Measurements from ENCODE around the gene TXK. TPM values are rescaled to one million over a fixed set of nuclear protein-coding genes. Genes with fewer than 3 reads are reported as not detected.
A peak's percentile ranks its signal among the peaks of the same experiment; 100 is the strongest.

TXK gene
- total RNA-seq, 4 donors from 2014 or later: 1.6 to 6.8 (median 3.3) TPM

GRCh38 chr4:48033825-48034413 lies 100.1 kb downstream of the TXK start:
- Histone ChIP-seq H3K36me3 (no peaks in the 10 kb centered on the region), H3K4me3 (no peak overlapping the region), H3K27ac (no peak overlapping the region), H3K9me3 (no peaks in the 10 kb centered on the region), H3K27me3 (no peaks in the 10 kb centered on the region), H3K4me1 (no peaks in the 10 kb centered on the region)
- WGBS: 92% methylated on average over 1 of the region's 1 CpG
- DNase-seq (ENCODE audit: low spot score in 2 of 2): no peak
- TF ChIP-seq POLR2A (IDR thresholded peaks at IDR 0.05): no peak
- peak in 1 of 2 donors; percentile 52 for TF ChIP-seq CTCF (IDR thresholded peaks at IDR 0.05)

GRCh38 chr4:48033412-48033811 lies 100.6 kb downstream of the TXK start:
- TF ChIP-seq POLR2AphosphoS5 (IDR thresholded peaks at IDR 0.05): no peak
- TF ChIP-seq POLR2A (IDR thresholded peaks at IDR 0.05): no peak
- no peak for TF ChIP-seq CTCF (IDR thresholded peaks at IDR 0.05)
- TF ChIP-seq EP300 (IDR thresholded peaks at IDR 0.05): no peak
- Histone ChIP-seq H3K36me3 (no peaks in the 10 kb centered on the region), H3K4me3 (no peak overlapping the region), H3K9me3 (no peaks in the 10 kb centered on the region), H3K4me1 (no peaks in the 10 kb centered on the region), H3K27ac (no peak overlapping the region), H3K27me3 (no peaks in the 10 kb centered on the region)
- DNase-seq (ENCODE audit: low spot score in 2 of 2): no peak

- no peak for DNase-seq (ENCODE audit: low spot score in 2 of 2)
- H3K36me3 ChIP-seq: peaks cover 3% of the 10 kb centered on the region
- H3K27me3 ChIP-seq: no peaks in the 10 kb centered on the region
- H3K27ac ChIP-seq: no peak overlapping the region
- no peaks in the 10 kb centered on the region for H3K4me1 ChIP-seq
- H3K4me3 ChIP-seq: no peak overlapping the region
- TF ChIP-seq POLR2A (IDR thresholded peaks at IDR 0.05): no peak
- no peak for TF ChIP-seq CTCF (IDR thresholded peaks at IDR 0.05)
- TF ChIP-seq EP300 (IDR thresholded peaks at IDR 0.05): no peak
- no peak for TF ChIP-seq POLR2AphosphoS5 (IDR thresholded peaks at IDR 0.05)
- H3K9me3 ChIP-seq: no peaks in the 10 kb centered on the region
Measured at GRCh38 chr4:48032721-48033120, 101.3 kb downstream of the TXK start.

GRCh38 chr4:48031802-48032525 lies 102.1 kb downstream of the TXK start:
- no peak for DNase-seq (ENCODE audit: low spot score in 2 of 2)
- Histone ChIP-seq H3K4me3 (no peak overlapping the region), H3K27me3 (no peaks in the 10 kb centered on the region), H3K27ac (no peak overlapping the region), H3K4me1 (no peaks in the 10 kb centered on the region), H3K36me3 (peaks cover 5% of the 10 kb centered on the region), H3K9me3 (no peaks in the 10 kb centered on the region)
- TF ChIP-seq EP300 (IDR thresholded peaks at IDR 0.05) (no peak), POLR2AphosphoS5 (IDR thresholded peaks at IDR 0.05) (no peak), POLR2A (IDR thresholded peaks at IDR 0.05) (no peak), CTCF (IDR thresholded peaks at IDR 0.05) (no peak)
- WGBS: 55% methylated on average over 12 of the region's 12 CpGs

GRCh38 chr4:48030470-48030869 lies 103.6 kb downstream of the TXK start:
- H3K9me3 ChIP-seq: no peaks in the 10 kb centered on the region
- H3K4me3 ChIP-seq: no peak overlapping the region
- H3K27ac ChIP-seq: no peak overlapping the region
- TF ChIP-seq EP300 (IDR thresholded peaks at IDR 0.05): no peak
- no peak for TF ChIP-seq POLR2AphosphoS5 (IDR thresholded peaks at IDR 0.05)
- no peak for TF ChIP-seq CTCF (IDR thresholded peaks at IDR 0.05)
- no peak for TF ChIP-seq POLR2A (IDR thresholded peaks at IDR 0.05)
- peaks cover 5% of the 10 kb centered on the region for H3K36me3 ChIP-seq
- DNase-seq (ENCODE audit: low spot score in 2 of 2): no peak
- H3K4me1 ChIP-seq: no peaks in the 10 kb centered on the region
- WGBS: 67% methylated on average over 3 of the region's 3 CpGs
- H3K27me3 ChIP-seq: no peaks in the 10 kb centered on the region

Data from suprapubic skin (tissue), 4 donors.